ENCODE measurements around the gene TASP1.

Gene TASP1

GRCh38 chr20:13554076-13554475 is 84.7 kb downstream of the TASP1 start:
- Histone ChIP-seq H3K9me3 (ENCODE audit: control insufficient read depth, insufficient read depth, low read length) (no peaks in the 10 kb centered on the region), H3K9ac (ENCODE audit: low read depth, low read length) (no peak overlapping the region), H3K27me3 (ENCODE audit: control insufficient read depth, insufficient read depth, low read length) (no peaks in the 10 kb centered on the region), H3K4me1 (ENCODE audit: control insufficient read depth, insufficient read depth, low read length) (no peaks in the 10 kb centered on the region), H3K4me3 (ENCODE audit: low read depth, low read length) (no peak overlapping the region), H3K36me3 (ENCODE audit: control insufficient read depth, insufficient read depth, low read length) (no peaks in the 10 kb centered on the region)

GRCh38 chr20:13552061-13552460 is 86.7 kb downstream of the TASP1 start:
- H3K9ac ChIP-seq (ENCODE audit: low read depth, low read length) = no peak overlapping the region
- no peaks in the 10 kb centered on the region for H3K36me3 ChIP-seq (ENCODE audit: control insufficient read depth, insufficient read depth, low read length)
- H3K4me1 ChIP-seq (ENCODE audit: control insufficient read depth, insufficient read depth, low read length) = no peaks in the 10 kb centered on the region
- H3K4me3 ChIP-seq (ENCODE audit: low read depth, low read length) = no peak overlapping the region
- no peaks in the 10 kb centered on the region for H3K9me3 ChIP-seq (ENCODE audit: control insufficient read depth, insufficient read depth, low read length)
- H3K27me3 ChIP-seq (ENCODE audit: control insufficient read depth, insufficient read depth, low read length) = no peaks in the 10 kb centered on the region

GRCh38 chr20:13549451-13549850 is 89.3 kb downstream of the TASP1 start:
- H3K4me3 ChIP-seq (ENCODE audit: low read depth, low read length) = no peak overlapping the region
- H3K27me3 ChIP-seq (ENCODE audit: control insufficient read depth, insufficient read depth, low read length) = no peaks in the 10 kb centered on the region
- H3K9ac ChIP-seq (ENCODE audit: low read depth, low read length) = no peak overlapping the region
- no peaks in the 10 kb centered on the region for H3K4me1 ChIP-seq (ENCODE audit: control insufficient read depth, insufficient read depth, low read length)
- no peaks in the 10 kb centered on the region for H3K36me3 ChIP-seq (ENCODE audit: control insufficient read depth, insufficient read depth, low read length)
- no peaks in the 10 kb centered on the region for H3K9me3 ChIP-seq (ENCODE audit: control insufficient read depth, insufficient read depth, low read length)

- Histone ChIP-seq H3K36me3 (ENCODE audit: control insufficient read depth, insufficient read depth, low read length) (no peaks in the 10 kb centered on the region), H3K4me3 (ENCODE audit: low read depth, low read length) (no peak overlapping the region), H3K9me3 (ENCODE audit: control insufficient read depth, insufficient read depth, low read length) (no peaks in the 10 kb centered on the region), H3K9ac (ENCODE audit: low read depth, low read length) (no peak overlapping the region), H3K27me3 (ENCODE audit: control insufficient read depth, insufficient read depth, low read length) (no peaks in the 10 kb centered on the region), H3K4me1 (ENCODE audit: control insufficient read depth, insufficient read depth, low read length) (no peaks in the 10 kb centered on the region)
Observed at GRCh38 chr20:13546497-13547131, 92.1 kb downstream of the TASP1 start.

DNA sequence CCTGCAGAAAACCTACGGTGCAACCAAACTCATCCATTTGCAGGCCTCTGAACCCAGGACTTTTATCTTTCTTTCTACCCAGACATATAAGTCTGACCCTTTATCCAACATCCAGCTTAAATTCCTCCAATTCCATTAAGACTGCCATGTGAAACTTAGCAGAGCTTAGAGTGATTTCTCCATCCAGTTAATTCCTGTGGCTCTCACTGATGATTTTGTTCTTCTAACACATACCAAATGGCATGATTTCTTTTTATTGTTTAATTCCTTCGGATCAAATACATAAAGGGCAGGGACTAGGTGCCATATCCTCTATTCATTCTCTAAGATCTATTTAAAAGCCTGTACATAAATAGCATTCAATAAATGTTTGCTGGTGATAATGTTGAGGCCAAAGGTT is 92.9 kb downstream of the TASP1 start:
- Histone ChIP-seq H3K4me1 (ENCODE audit: control insufficient read depth, insufficient read depth, low read length) (no peaks in the 10 kb centered on the region), H3K36me3 (ENCODE audit: control insufficient read depth, insufficient read depth, low read length) (no peaks in the 10 kb centered on the region), H3K9me3 (ENCODE audit: control insufficient read depth, insufficient read depth, low read length) (no peaks in the 10 kb centered on the region), H3K27me3 (ENCODE audit: control insufficient read depth, insufficient read depth, low read length) (no peaks in the 10 kb centered on the region), H3K9ac (ENCODE audit: low read depth, low read length) (no peak overlapping the region), H3K4me3 (ENCODE audit: low read depth, low read length) (no peak overlapping the region)

- no peak overlapping the region for H3K4me3 ChIP-seq (ENCODE audit: low read depth, low read length)
- no peaks in the 10 kb centered on the region for H3K4me1 ChIP-seq (ENCODE audit: control insufficient read depth, insufficient read depth, low read length)
- no peak overlapping the region for H3K9ac ChIP-seq (ENCODE audit: low read depth, low read length)
- no peaks in the 10 kb centered on the region for H3K27me3 ChIP-seq (ENCODE audit: control insufficient read depth, insufficient read depth, low read length)
- H3K9me3 ChIP-seq (ENCODE audit: control insufficient read depth, insufficient read depth, low read length) = no peaks in the 10 kb centered on the region
- H3K36me3 ChIP-seq (ENCODE audit: control insufficient read depth, insufficient read depth, low read length) = no peaks in the 10 kb centered on the region
Observed at GRCh38 chr20:13543783-13544182, 94.9 kb downstream of the TASP1 start.

GRCh38 chr20:13535627-13536026 is 103.1 kb downstream of the TASP1 start:
- no peaks in the 10 kb centered on the region for H3K27me3 ChIP-seq (ENCODE audit: control insufficient read depth, insufficient read depth, low read length)
- no peaks in the 10 kb centered on the region for H3K36me3 ChIP-seq (ENCODE audit: control insufficient read depth, insufficient read depth, low read length)
- H3K4me3 ChIP-seq (ENCODE audit: low read depth, low read length) = no peak overlapping the region
- H3K9ac ChIP-seq (ENCODE audit: low read depth, low read length) = no peak overlapping the region
- no peaks in the 10 kb centered on the region for H3K4me1 ChIP-seq (ENCODE audit: control insufficient read depth, insufficient read depth, low read length)
- no peaks in the 10 kb centered on the region for H3K9me3 ChIP-seq (ENCODE audit: control insufficient read depth, insufficient read depth, low read length)

DNA sequence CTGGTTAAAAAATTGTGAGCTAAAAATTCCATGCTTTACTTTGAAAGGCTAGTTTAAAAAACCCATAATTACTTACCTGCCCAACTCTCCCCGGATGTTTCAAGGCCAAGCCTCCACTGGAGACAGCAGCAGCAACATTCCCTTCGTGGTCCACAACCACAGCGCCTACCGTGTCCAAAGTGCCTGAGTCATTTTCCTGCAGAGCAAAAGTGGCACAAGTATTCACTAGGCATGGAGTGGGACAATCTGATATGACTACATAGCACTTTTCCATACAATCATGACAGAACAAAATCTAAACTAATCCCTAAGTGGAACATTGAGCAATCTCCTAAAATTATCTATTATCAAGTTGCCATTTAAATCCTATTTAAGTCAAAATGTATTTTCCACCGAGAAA is 104.8 kb downstream of the TASP1 start:
- Histone ChIP-seq H3K27me3 (ENCODE audit: control insufficient read depth, insufficient read depth, low read length) (no peaks in the 10 kb centered on the region), H3K9me3 (ENCODE audit: control insufficient read depth, insufficient read depth, low read length) (no peaks in the 10 kb centered on the region), H3K4me1 (ENCODE audit: control insufficient read depth, insufficient read depth, low read length) (no peaks in the 10 kb centered on the region), H3K36me3 (ENCODE audit: control insufficient read depth, insufficient read depth, low read length) (no peaks in the 10 kb centered on the region), H3K4me3 (ENCODE audit: low read depth, low read length) (no peak overlapping the region), H3K9ac (ENCODE audit: low read depth, low read length) (no peak overlapping the region)

DNA sequence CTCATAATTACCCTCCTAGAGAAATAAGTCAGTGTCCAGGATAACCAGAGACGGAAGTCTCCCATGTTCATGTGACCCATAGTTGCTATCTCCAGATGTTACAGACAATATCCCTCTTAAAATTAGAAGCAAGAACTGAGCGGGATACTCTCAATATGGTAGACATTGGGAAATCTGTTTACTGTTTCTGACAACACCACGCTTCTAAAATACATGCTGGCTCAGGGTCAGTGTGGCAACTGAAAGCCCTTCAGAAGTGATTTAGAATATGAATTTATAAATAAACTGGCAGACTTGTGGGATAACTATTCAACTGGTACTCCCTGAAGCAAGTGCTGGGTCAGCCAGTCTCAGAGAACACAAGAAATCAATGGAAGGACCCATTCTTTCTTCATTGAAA is 108.6 kb downstream of the TASP1 start:
- Histone ChIP-seq H3K4me3 (ENCODE audit: low read depth, low read length) (no peak overlapping the region), H3K9ac (ENCODE audit: low read depth, low read length) (no peak overlapping the region), H3K9me3 (ENCODE audit: control insufficient read depth, insufficient read depth, low read length) (no peaks in the 10 kb centered on the region), H3K27me3 (ENCODE audit: control insufficient read depth, insufficient read depth, low read length) (no peaks in the 10 kb centered on the region), H3K4me1 (ENCODE audit: control insufficient read depth, insufficient read depth, low read length) (no peaks in the 10 kb centered on the region), H3K36me3 (ENCODE audit: control insufficient read depth, insufficient read depth, low read length) (no peaks in the 10 kb centered on the region)

- no peaks in the 10 kb centered on the region for H3K9me3 ChIP-seq (ENCODE audit: control insufficient read depth, insufficient read depth, low read length)
- no peak overlapping the region for H3K9ac ChIP-seq (ENCODE audit: low read depth, low read length)
- no peak overlapping the region for H3K4me3 ChIP-seq (ENCODE audit: low read depth, low read length)
- H3K4me1 ChIP-seq (ENCODE audit: control insufficient read depth, insufficient read depth, low read length) = no peaks in the 10 kb centered on the region
- no peaks in the 10 kb centered on the region for H3K27me3 ChIP-seq (ENCODE audit: control insufficient read depth, insufficient read depth, low read length)
- H3K36me3 ChIP-seq (ENCODE audit: control insufficient read depth, insufficient read depth, low read length) = no peaks in the 10 kb centered on the region
Observed at GRCh38 chr20:13526551-13526950, 112.2 kb downstream of the TASP1 start.

DNA sequence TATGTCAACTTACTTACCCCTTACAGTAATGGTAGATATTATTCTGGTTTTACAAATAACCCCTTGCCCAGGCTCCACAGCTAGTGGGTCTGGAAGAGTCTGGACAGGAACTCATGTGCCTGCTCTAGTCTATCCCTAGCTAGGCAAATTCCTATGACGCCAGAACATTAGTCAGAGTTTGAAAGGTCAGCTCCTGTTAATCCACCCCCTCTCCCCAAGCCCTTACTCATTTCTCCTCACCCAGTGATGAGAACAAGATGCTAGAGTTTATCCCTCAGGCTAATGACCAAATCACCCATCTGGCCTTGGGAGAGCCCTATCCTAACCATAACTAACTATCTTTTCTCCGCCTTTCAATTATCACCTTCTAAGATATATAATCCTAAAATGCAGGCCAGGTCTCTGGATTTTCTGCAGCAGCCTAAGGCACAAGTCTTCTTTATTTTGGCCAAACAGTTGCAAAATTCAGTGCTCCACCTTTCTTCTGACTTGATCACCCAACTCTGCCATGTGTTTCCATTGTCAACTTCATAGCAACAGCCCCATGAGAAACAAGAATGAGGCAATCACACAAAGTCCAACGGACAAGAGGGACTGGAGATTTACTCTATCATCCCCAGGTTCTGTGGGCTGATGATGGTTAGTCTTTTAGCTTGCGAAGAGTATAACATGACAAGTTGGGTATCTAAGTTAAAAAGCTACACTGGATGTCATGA is 113.3 kb downstream of the TASP1 start:
- Histone ChIP-seq H3K9me3 (ENCODE audit: control insufficient read depth, insufficient read depth, low read length) (no peaks in the 10 kb centered on the region), H3K4me3 (ENCODE audit: low read depth, low read length) (no peak overlapping the region), H3K4me1 (ENCODE audit: control insufficient read depth, insufficient read depth, low read length) (no peaks in the 10 kb centered on the region), H3K9ac (ENCODE audit: low read depth, low read length) (no peak overlapping the region), H3K27me3 (ENCODE audit: control insufficient read depth, insufficient read depth, low read length) (no peaks in the 10 kb centered on the region), H3K36me3 (ENCODE audit: control insufficient read depth, insufficient read depth, low read length) (no peaks in the 10 kb centered on the region)

DNA sequence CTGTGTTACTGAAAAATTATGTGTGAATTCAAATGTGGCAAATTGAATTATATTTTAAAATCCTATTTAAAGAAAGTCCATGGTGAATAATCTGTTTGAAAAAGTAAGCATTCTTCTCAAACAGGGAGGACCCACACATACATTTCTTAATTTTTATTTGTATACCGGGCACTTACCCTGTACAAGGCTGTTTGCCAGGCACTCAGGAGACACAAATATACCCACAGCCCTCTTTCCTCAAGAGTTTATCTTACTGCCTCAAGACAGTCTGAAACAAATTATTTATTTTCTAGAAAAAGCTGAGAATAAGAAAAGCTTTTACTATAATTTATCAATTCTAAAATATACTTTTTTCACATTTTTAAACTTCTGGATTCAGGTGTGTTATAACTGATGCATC is 114.4 kb downstream of the TASP1 start:
- Histone ChIP-seq H3K9me3 (ENCODE audit: control insufficient read depth, insufficient read depth, low read length) (no peaks in the 10 kb centered on the region), H3K27me3 (ENCODE audit: control insufficient read depth, insufficient read depth, low read length) (no peaks in the 10 kb centered on the region), H3K4me1 (ENCODE audit: control insufficient read depth, insufficient read depth, low read length) (no peaks in the 10 kb centered on the region), H3K36me3 (ENCODE audit: control insufficient read depth, insufficient read depth, low read length) (no peaks in the 10 kb centered on the region), H3K9ac (ENCODE audit: low read depth, low read length) (no peak overlapping the region), H3K4me3 (ENCODE audit: low read depth, low read length) (no peak overlapping the region)
